ENCODE data around the gene PRUNE2.

DNA sequence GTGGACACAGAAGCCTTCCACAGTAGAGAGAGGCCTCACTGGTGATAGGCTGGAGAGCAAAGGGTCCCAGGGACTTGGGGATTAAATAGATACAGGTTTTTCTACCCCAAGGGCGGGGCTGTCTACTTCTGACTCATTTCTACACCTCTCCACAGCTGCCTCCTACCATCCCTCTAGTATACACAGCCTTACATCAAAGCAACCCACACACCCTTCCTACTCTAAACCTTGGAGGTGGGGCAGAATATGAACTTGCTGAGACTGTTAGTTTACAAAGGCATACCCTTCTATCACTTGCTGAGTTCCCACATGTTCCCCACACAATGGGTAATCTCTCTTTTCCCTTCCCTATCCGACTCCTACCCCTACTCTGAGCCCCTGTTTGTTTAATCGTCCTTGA is 161.6 kb downstream of the PRUNE2 start:
- TF ChIP-seq, protein P1, sequence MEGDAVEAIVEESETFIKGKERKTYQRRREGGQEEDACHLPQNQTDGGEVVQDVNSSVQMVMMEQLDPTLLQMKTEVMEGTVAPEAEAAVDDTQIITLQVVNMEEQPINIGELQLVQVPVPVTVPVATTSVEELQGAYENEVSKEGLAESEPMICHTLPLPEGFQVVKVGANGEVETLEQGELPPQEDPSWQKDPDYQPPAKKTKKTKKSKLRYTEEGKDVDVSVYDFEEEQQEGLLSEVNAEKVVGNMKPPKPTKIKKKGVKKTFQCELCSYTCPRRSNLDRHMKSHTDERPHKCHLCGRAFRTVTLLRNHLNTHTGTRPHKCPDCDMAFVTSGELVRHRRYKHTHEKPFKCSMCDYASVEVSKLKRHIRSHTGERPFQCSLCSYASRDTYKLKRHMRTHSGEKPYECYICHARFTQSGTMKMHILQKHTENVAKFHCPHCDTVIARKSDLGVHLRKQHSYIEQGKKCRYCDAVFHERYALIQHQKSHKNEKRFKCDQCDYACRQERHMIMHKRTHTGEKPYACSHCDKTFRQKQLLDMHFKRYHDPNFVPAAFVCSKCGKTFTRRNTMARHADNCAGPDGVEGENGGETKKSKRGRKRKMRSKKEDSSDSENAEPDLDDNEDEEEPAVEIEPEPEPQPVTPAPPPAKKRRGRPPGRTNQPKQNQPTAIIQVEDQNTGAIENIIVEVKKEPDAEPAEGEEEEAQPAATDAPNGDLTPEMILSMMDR (IDR thresholded peaks at IDR 0.05), result no peak
- no peak for TF ChIP-seq POLR2A (IDR thresholded peaks at IDR 0.05)

All from lower leg skin (tissue), 3 donors.